Muscle layer of colon (tissue), 2 donors: ENCODE results near the gene GTF2F2.
A peak's percentile ranks its signal among the peaks of the same experiment; 100 is the strongest.

ENCODE experiments used
- H3K27ac ChIP-seq: one replicate; pipeline ENCODE4 v1.7.0; 2013; ENCODE audit warnings: low read depth, mild to moderate bottlenecking, low read length, moderate library complexity
- H3K27me3 ChIP-seq, 2 donors: one replicate each; pipeline ENCODE4 v1.7.0; 2013; ENCODE audit warnings: low read length in 2 of 2, mild to moderate bottlenecking in 2 of 2; ENCODE audit not compliant: insufficient read depth in 2 of 2, control insufficient read depth in 1 of 2
- H3K36me3 ChIP-seq: one replicate; pipeline ENCODE4 v1.7.0; 2013; ENCODE audit warnings: mild to moderate bottlenecking, low read length; ENCODE audit not compliant: insufficient read depth
- H3K4me1 ChIP-seq: one replicate; pipeline ENCODE4 v1.7.0; 2013; ENCODE audit warnings: mild to moderate bottlenecking, low read length; ENCODE audit not compliant: insufficient read depth
- H3K4me3 ChIP-seq, 2 donors: one replicate each; pipeline ENCODE4 v1.7.0; 2013; ENCODE audit warnings: low read length in 2 of 2, low read depth in 1 of 2, mild to moderate bottlenecking in 1 of 2, moderate library complexity in 1 of 2
- H3K9ac ChIP-seq: one replicate; pipeline ENCODE4 v1.7.0; 2013; ENCODE audit warnings: low read length
- H3K9me3 ChIP-seq: one replicate; pipeline ENCODE4 v1.7.0; 2013; ENCODE audit warnings: mild to moderate bottlenecking, low read length
- donor health status: abdominal sarcoma.
- donor health status: Adenocarcinoma of cecum.

GTF2F2 gene

DNA sequence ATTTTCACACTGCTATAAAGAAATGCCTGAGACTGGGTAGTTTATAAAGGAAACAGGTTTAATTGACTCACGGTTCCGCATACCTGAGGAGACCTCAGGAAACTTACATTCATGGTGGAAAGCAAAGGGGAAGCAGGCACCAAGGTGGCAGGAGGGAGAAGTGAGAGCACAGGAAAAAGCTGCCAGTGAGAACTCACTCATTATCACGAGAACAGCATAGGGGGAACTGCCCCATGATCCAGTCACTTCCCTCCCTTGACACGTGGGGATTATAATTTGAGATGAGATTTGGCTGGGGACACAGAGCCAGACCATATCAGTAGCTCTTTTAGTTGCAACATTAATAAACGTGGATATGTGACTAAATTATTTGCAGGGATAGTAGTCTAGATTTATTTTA is 84.8 kb downstream of the GTF2F2 start:
- no peaks in the 10 kb centered on the region for H3K27me3 ChIP-seq
- no peak overlapping the region for H3K27ac ChIP-seq
- H3K4me3 ChIP-seq: no peak overlapping the region
- peaks cover 20% of the 10 kb centered on the region for H3K4me1 ChIP-seq
- H3K9me3 ChIP-seq: no peaks in the 10 kb centered on the region
- H3K36me3 ChIP-seq: no peaks in the 10 kb centered on the region
- no peak overlapping the region for H3K9ac ChIP-seq

DNA sequence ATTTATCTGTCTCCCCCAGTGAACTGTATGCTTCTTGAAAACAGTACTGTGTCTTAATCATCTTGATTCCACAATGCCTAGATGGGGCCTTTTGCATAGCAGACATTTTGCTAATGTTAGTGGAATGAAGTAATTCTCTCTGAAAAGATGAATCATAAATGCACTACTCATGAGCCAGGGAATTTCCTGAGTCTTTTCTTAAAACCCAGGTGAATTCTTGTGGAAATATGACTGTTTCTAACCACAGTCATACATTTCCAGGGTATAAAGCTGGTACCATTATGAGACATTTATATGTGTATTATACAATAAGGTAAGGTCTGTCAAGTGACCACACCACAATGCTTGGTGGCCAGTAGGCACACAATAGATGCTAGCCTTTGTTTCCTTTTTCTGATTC is 86.0 kb downstream of the GTF2F2 start:
- Histone ChIP-seq H3K27ac (peak overlapping the region; percentile 65), H3K27me3 (no peaks in the 10 kb centered on the region), H3K9ac (no peak overlapping the region)

DNA sequence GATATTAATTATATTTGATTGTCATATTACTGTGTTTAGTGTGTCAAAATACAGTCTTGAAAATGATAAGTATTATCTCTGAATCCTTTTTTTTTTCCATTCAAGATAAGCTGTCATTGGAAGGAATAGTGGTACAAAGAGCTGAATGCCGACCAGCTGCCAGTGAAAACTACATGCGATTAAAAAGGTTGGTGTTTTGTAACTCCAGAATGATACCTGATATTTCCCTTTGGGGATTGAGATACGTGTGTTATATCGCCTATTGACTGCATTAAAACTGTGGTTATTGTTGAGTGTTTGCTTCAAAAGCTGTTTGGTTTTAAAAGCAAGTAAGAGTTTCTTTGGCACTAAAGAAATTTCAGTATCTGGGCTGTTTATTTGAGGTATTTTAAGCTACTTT is 87.0 kb downstream of the GTF2F2 start:
- Histone ChIP-seq H3K9ac (peak overlapping the region; percentile 7), H3K36me3 (no peaks in the 10 kb centered on the region), H3K27ac (peak overlapping the region; percentile 50), H3K4me3 (no peak overlapping the region), H3K4me1 (peaks cover 20% of the 10 kb centered on the region), H3K9me3 (no peaks in the 10 kb centered on the region), H3K27me3 (no peaks in the 10 kb centered on the region)

More for the DNA sequence above, 86.0 kb downstream of the GTF2F2 start:
- H3K4me3 ChIP-seq: no peak overlapping the region
- no peaks in the 10 kb centered on the region for H3K9me3 ChIP-seq
- H3K36me3 ChIP-seq: no peaks in the 10 kb centered on the region
- peaks cover 20% of the 10 kb centered on the region for H3K4me1 ChIP-seq

DNA sequence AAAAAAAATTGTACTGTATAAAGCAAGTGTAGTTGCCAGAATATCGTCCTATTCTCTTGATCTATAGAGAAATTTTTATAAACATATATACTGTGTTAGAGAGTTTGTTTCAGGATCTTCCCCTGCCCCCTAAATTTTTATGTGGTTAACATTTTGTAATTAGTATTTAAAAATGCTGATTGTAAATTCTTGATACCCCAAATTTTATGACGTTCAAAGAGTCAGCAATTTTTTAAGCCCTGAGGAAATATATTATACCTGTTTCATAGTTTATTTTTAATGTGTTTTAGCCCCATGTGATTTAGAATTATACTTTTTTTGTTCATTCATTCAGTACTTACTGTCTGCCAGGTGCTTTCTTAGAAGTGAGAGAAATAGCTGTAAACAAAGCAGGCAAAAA is 87.8 kb downstream of the GTF2F2 start:
- Histone ChIP-seq H3K4me3 (no peak overlapping the region), H3K4me1 (peaks cover 20% of the 10 kb centered on the region), H3K27me3 (no peaks in the 10 kb centered on the region), H3K36me3 (no peaks in the 10 kb centered on the region), H3K27ac (no peak overlapping the region), H3K9me3 (no peaks in the 10 kb centered on the region), H3K9ac (no peak overlapping the region)

DNA sequence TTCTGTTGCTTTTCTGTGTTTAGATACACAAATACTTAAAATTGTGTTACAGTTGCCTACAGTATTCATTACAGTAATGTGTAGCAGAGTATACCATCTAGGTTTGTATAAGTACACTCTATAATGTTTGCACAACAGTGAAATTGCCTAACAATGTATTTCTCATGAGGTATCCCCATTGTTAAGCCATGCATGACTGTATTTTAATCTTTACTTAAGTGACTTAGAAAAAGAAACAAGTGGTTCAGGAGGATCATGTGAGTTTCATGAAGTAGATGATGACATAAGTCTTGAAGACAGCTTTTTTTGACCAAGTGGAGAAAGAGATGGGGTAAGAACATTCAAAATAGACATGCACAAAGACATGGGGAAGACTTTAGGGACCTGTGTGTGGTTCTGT is 88.9 kb downstream of the GTF2F2 start:
- H3K36me3 ChIP-seq: no peaks in the 10 kb centered on the region
- no peaks in the 10 kb centered on the region for H3K9me3 ChIP-seq
- no peaks in the 10 kb centered on the region for H3K27me3 ChIP-seq
- no peak overlapping the region for H3K4me3 ChIP-seq
- no peak overlapping the region for H3K27ac ChIP-seq
- no peak overlapping the region for H3K9ac ChIP-seq
- peaks cover 20% of the 10 kb centered on the region for H3K4me1 ChIP-seq

DNA sequence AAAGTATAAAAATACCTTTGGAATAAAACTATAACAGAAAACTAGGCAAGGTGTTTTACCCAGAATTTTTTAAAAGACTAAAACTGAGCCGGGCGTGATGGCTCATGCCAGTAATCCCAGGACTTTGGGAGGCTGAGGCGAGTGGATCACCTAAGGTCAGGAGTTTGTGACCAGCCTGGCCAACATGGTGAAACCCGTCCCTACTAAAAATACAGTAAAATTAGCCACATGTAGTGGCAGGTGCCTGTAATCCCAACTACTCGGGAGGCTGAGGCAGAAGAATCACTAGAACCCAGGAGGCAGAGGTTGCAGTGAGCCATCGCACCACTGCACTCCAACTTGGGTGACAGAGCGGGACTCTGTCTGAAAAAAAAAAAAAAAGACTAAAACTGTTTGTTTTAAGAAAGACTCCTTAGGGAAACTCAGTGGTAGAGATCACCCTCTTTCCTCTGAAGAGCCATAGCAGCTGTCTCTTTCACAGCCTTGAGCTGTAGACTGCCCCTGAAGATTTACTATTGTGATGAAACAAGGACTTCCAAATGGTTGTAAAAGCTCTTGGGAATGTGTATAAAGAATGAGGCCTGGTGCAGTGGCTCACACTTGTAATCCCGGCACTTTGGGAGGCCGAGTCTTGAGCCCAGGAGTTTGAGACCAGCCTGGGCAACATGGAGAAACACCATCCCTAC is 95.2 kb downstream of the GTF2F2 start:
- no peak overlapping the region for H3K4me3 ChIP-seq

DNA sequence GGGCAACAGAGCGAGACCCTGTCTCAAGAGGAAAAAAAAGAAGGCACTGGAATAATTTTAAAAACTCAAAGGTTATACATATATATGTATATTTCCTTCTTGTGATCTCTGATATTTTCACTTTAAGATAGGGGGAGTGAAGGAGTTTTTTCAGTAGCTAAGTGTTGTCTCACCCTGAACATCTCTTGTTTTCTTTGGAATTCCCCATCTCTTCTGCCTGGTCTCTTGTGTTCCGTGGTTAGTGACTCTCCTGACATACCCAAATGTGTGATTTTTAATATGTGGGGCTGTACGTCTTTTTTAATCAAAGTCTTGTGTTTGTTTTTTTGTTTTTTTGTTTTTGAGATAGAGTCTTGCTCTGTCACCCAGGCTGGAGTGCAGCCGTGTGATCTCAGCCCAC is 95.9 kb downstream of the GTF2F2 start:
- no peak overlapping the region for H3K27ac ChIP-seq
- H3K27me3 ChIP-seq: no peaks in the 10 kb centered on the region
- H3K9me3 ChIP-seq: no peaks in the 10 kb centered on the region
- H3K4me3 ChIP-seq: no peak overlapping the region
- peaks cover 10% of the 10 kb centered on the region for H3K4me1 ChIP-seq
- H3K9ac ChIP-seq: no peak overlapping the region
- no peaks in the 10 kb centered on the region for H3K36me3 ChIP-seq

More for the DNA sequence above, 95.2 kb downstream of the GTF2F2 start:
- no peaks in the 10 kb centered on the region for H3K27me3 ChIP-seq
- no peaks in the 10 kb centered on the region for H3K9me3 ChIP-seq
- H3K9ac ChIP-seq: no peak overlapping the region
- peaks cover 10% of the 10 kb centered on the region for H3K4me1 ChIP-seq
- no peak overlapping the region for H3K27ac ChIP-seq
- H3K36me3 ChIP-seq: no peaks in the 10 kb centered on the region

DNA sequence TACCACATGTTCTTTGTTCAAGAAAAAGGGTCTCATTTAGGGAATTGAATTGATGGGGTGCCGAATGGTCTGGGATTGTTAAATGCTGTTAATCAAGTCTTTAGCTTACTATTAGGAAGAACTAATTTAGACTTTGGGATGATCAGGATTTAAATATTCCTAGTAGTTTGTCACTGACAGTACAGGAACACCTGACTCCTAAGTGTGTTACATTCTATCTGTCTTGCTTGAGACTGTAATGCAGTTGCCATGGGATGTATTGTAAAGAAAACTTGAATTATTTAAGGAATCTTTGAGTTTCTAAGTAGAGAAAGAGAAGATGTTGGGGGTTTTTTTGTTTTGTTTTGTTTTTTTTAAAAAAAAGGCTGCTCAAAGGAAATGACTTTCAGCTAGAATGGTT is 98.4 kb downstream of the GTF2F2 start:
- H3K4me3 ChIP-seq: no peak overlapping the region
- H3K9ac ChIP-seq: no peak overlapping the region
- no peaks in the 10 kb centered on the region for H3K36me3 ChIP-seq
- no peaks in the 10 kb centered on the region for H3K9me3 ChIP-seq
- no peak overlapping the region for H3K27ac ChIP-seq
- H3K4me1 ChIP-seq: peaks cover 10% of the 10 kb centered on the region
- H3K27me3 ChIP-seq: no peaks in the 10 kb centered on the region

DNA sequence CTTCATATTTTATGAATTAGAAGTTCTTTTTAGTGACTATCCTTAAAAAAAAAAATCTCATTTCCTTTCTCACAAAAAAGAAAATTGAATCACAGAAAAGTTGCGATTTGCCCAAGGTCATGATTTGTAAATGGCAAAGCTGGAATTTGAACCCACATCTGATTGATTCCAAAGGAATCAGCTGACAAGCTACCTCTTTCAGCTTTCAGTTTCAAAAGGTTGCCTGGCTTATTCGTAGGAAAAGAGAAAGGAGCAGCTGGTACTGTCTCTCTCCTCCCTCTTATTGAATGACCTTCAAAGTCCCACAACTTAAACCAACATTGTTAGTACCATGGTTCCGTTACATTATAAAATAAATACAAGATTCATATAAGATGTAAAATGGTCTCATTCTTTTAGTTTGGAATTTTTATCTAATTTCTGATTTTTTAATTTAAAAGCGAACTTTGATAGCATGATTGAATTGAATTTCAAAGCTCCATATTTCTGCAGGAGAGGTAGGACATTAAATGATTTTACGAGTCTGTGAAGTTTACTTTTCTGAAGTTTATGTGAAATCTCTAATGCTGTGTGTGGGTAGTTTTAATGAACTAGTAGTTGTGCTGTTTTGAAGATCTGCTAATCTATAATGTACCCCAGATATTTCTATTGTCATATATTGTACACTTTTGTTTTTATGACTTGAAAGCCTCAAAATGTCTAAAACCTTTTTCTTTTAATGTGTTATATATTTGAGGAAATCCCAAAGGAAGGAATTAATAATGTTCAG is 99.0 kb downstream of the GTF2F2 start:
- no peaks in the 10 kb centered on the region for H3K9me3 ChIP-seq
- peaks cover 10% of the 10 kb centered on the region for H3K4me1 ChIP-seq
- no peak overlapping the region for H3K9ac ChIP-seq
- no peak overlapping the region for H3K27ac ChIP-seq
- H3K36me3 ChIP-seq: no peaks in the 10 kb centered on the region
- no peaks in the 10 kb centered on the region for H3K27me3 ChIP-seq
- no peak overlapping the region for H3K4me3 ChIP-seq

DNA sequence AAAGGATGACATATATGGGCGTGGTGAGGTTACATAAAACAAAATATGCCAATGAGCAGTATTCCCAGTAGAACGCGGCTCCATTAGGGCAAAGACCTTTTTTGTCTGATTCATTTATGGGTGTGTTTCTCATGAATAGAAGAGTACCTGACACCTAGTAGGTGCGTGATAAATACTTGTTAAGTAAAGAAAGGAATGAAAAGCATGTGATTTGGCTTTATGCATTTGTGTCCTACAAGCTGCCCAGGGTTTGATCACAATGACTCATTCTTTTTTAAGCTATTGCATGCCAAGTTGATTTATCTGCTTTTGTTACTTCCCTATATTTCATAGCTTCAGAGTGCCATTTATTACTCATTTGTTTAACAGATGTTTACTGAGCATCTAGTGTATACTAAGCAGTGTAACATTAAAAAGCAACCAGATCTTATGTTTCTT is 99.6 kb downstream of the GTF2F2 start:
- no peak overlapping the region for H3K27ac ChIP-seq
- H3K4me3 ChIP-seq: no peak overlapping the region
- H3K36me3 ChIP-seq: no peaks in the 10 kb centered on the region
- no peak overlapping the region for H3K9ac ChIP-seq
- H3K9me3 ChIP-seq: no peaks in the 10 kb centered on the region
- H3K4me1 ChIP-seq: peaks cover 10% of the 10 kb centered on the region
- no peaks in the 10 kb centered on the region for H3K27me3 ChIP-seq

DNA sequence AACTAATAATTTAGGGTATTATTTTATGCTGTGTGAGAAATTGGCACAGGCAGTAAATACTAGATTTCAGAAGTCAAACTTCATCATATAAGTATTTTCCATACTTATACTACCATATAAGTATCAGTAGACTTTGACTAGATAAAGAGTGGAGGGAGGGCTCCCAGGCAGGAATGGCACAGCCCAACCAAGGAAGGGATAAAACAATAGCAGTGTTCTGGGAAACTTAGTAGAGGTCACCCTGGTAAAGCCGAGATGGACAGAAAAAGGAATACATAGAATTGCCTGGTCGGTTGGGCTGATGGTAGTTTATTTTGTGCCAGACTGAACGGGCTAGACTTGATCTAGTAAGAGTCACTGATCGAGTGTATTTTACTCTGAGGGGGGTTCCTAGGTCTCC is 100.1 kb downstream of the GTF2F2 start:
- no peak overlapping the region for H3K9ac ChIP-seq
- no peak overlapping the region for H3K4me3 ChIP-seq
- no peaks in the 10 kb centered on the region for H3K27me3 ChIP-seq
- no peak overlapping the region for H3K27ac ChIP-seq
- H3K4me1 ChIP-seq: peaks cover 10% of the 10 kb centered on the region
- no peaks in the 10 kb centered on the region for H3K9me3 ChIP-seq
- H3K36me3 ChIP-seq: no peaks in the 10 kb centered on the region

DNA sequence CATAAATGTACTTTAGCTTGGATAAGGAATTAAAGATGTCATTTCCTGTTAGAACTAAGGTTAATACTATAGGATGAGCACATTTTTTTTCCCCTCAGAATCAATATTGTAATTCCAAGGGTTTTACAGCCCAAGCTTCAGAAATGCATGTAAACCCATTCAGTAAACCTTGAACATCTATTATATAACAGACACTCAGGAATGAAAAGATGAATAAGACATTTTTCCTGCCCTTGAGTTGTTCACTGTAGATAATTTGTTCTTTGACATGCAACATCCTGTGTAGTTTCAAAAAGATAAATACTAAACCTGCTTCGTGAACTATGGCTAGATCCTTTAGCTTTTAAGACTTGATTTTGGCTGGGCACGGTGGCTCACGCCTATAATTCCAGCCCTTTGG is 102.2 kb downstream of the GTF2F2 start:
- Histone ChIP-seq H3K27me3 (no peaks in the 10 kb centered on the region), H3K4me1 (peaks cover 4% of the 10 kb centered on the region), H3K4me3 (no peak overlapping the region)

More for the DNA sequence above, 102.2 kb downstream of the GTF2F2 start:
- Histone ChIP-seq H3K27ac (no peak overlapping the region), H3K36me3 (no peaks in the 10 kb centered on the region), H3K9ac (no peak overlapping the region), H3K9me3 (no peaks in the 10 kb centered on the region)
